Endodermal cell (in vitro differentiated cells): ENCODE data around the gene CNDP2. TPM values are rescaled to one million over a fixed set of nuclear protein-coding genes. Genes with fewer than 3 reads are reported as not detected.
A peak's percentile ranks its signal among the peaks of the same experiment; 100 is the strongest.

Experiments used
- DNase-seq: peaks from one replicate; pipeline ENCODE4 v3.0.0-alpha.2; 2017
- H3K27ac ChIP-seq: 2 replicates; pipeline ENCODE4 v1.5.1; 2013; ENCODE audit warnings: mild to moderate bottlenecking, low read depth, low read length, moderate library complexity
- H3K27me3 ChIP-seq: 2 replicates; pipeline ENCODE4 v1.6.1; 2013; ENCODE audit warnings: mild to moderate bottlenecking, low read length, moderate library complexity; ENCODE audit not compliant: insufficient read depth, control insufficient read depth, poor library complexity, severe bottlenecking
- H3K36me3 ChIP-seq: 2 replicates; pipeline ENCODE4 v1.7.0; 2013; ENCODE audit warnings: mild to moderate bottlenecking, low read length, moderate library complexity; ENCODE audit not compliant: control insufficient read depth, insufficient read depth
- H3K4me1 ChIP-seq: one replicate; pipeline ENCODE4 v1.7.0; 2013; ENCODE audit warnings: low read length; ENCODE audit not compliant: control insufficient read depth, insufficient read depth
- H3K4me3 ChIP-seq: 2 replicates; pipeline ENCODE4 v1.5.1; 2013; ENCODE audit warnings: mild to moderate bottlenecking, low read length, moderate library complexity
- H3K9ac ChIP-seq: 2 replicates; pipeline ENCODE4 v1.6.1; 2013; ENCODE audit warnings: mild to moderate bottlenecking, low read length, moderate library complexity; ENCODE audit not compliant: poor library complexity, severe bottlenecking; ENCODE audit errors: extremely low read depth
- H3K9me3 ChIP-seq: 2 replicates; pipeline ENCODE4 v1.6.1; 2013; ENCODE audit warnings: mild to moderate bottlenecking, low read length, moderate library complexity; ENCODE audit not compliant: control insufficient read depth
- H3K27ac Mint-ChIP-seq: 2 replicates; pipeline ENCODE4 v1.8.0; 2020; ENCODE audit warnings: mixed read lengths
- H3K27me3 Mint-ChIP-seq: 2 replicates; pipeline ENCODE4 v1.8.0; 2021; ENCODE audit warnings: mild to moderate bottlenecking, mixed read lengths; ENCODE audit not compliant: insufficient read depth
- H3K36me3 Mint-ChIP-seq: 2 replicates; pipeline ENCODE4 v1.8.0; 2020; ENCODE audit warnings: low read depth, mixed read lengths
- H3K4me1 Mint-ChIP-seq: 2 replicates; pipeline ENCODE4 v1.8.0; 2020; ENCODE audit warnings: mixed read lengths
- H3K4me3 Mint-ChIP-seq: 2 replicates; pipeline ENCODE4 v1.8.0; 2020; ENCODE audit warnings: mild to moderate bottlenecking, moderate library complexity, mixed read lengths
- H3K9me3 Mint-ChIP-seq: 2 replicates; pipeline ENCODE4 v1.8.0; 2020; ENCODE audit warnings: mild to moderate bottlenecking, mixed read lengths
- WGBS, 2 experiments: methylation state at CpG; one replicate each; pipeline versions ENCODE4 v1.1.5 to v1.1.7; 2013; ENCODE audit warnings: missing lambda C conversion rate in 2 of 2, mixed read lengths in 1 of 2; ENCODE audit not compliant: insufficient coverage in 1 of 2, insufficient read length in 1 of 2; 5-methylcytosine and 5-hydroxymethylcytosine counted together
- long read RNA-seq, 4 experiments: library from polyadenylated mRNA in 2 of 4; library from RNA in 1 of 4; library from capped mRNA in 1 of 4; stranded (forward) in 3 of 4; unstranded in 1 of 4; transcript quantifications; one replicate each; pipeline ENCODE4 v2.0.0, GENCODE V29; 2020 to 2021; ENCODE audit warnings: inconsistent platforms in 1 of 4
- polyA plus RNA-seq, 2 experiments: library from polyadenylated mRNA; stranded (reverse); fragments of 50-300 nt; gene quantifications; one replicate each; pipeline ENCODE4 v1.2.3, GENCODE V29; 2013
- total RNA-seq, 2 donors: library from RNA; stranded (reverse); fragmentation: NEBNext Ultra II Directional in 1 of 2; extraction: Animal tissue kit (Norgen Biotek cat#: 25700) in 1 of 2; gene quantifications; 2 replicates in 1 of 2; 3 replicates in 1 of 2; pipeline ENCODE4 v1.2.1, GENCODE V29; 2021
- TF ChIP-seq, protein P1 (sequence below): fragments of 200-600 bp; sonication (generic); conservative IDR thresholded peaks from 2 replicates; pipeline ENCODE4 v1.5.0; 2021; ENCODE audit warnings: antibody characterized with exemption, mild to moderate bottlenecking

The CNDP2 gene
- total RNA-seq: 100 to 1,000 TPM; 385 to 416 TPM
- polyA plus RNA-seq (2013, experiment 1 of 2): 105 TPM
- 105 TPM for polyA plus RNA-seq (2013, experiment 2 of 2)
- long read RNA-seq, experiment 1, partial matches to known transcripts: 63 of 150 reads
- long read RNA-seq, experiment 1, other reads (novel, unspliced or antisense): 87 of 150 reads
- long read RNA-seq, experiment 2, full-length matches to known transcripts: 844 of 1,012 reads
- long read RNA-seq, experiment 2, partial matches to known transcripts: 87 of 1,012 reads
- long read RNA-seq, experiment 2, other reads (novel, unspliced or antisense): 81 of 1,012 reads
- long read RNA-seq, experiment 3, full-length matches to known transcripts: 2,346 of 2,728 reads
- long read RNA-seq, experiment 3, partial matches to known transcripts: 123 of 2,728 reads
- long read RNA-seq, experiment 3, other reads (novel, unspliced or antisense): 259 of 2,728 reads
- long read RNA-seq, experiment 4, full-length matches to known transcripts: 172 of 319 reads
- long read RNA-seq, experiment 4, partial matches to known transcripts: 121 of 319 reads
- long read RNA-seq, experiment 4, other reads (novel, unspliced or antisense): 26 of 319 reads

DNA sequence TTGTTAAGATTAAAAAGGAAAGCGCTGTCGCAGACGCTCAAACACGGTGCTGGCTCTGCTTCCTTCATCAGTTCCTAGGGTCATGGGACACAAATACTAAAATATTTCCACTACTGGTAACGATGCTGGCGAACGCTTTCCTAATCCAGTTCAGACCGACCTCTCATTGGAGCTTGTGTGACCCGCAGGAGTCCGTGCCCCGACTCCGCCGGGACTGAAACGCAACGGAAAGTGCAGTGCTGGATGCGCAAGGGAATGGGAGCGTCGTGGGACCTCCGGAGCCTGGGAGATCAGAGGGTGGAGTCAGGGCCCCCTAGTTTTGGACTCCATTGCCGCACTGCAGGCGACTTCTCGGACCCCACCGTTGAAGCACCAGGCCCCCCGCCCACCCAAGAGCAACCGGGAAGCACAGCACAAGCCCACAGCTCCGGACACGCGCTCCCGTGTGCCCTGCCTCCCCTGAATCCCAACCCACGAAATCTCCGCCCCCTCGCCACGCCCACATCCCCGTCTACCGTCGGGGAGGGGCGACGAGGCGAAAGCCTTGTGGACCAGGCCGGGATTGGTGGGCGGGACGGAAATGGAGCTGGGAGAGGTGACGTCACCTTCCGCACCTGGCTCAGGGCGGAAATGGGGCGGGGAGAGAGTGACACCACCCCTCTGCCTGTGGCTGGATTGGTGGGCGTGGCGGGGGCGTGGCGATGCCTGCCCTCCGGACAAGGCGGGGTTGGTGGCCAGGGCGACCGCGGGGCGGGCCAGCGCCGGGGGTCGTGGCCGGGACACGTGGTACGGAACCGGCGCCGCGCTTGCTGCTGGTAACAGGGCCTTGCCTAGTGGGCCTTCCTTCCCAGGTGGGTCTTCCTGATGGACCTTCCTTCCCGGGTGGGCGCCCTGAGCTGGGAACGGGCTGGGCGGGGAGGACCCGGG lies at the start of gene CNDP2:
TSS of gene CNDP2 (plus strand) at position 783 of the 927 bp plus-strand sequence. CDS start 3,611 bp downstream, outside the sequence.
- Mint-ChIP-seq H3K9me3 (peaks cover 9% of the 10 kb centered on the region), H3K36me3 (peaks cover 32% of the 10 kb centered on the region), H3K27me3 (peaks cover 3% of the 10 kb centered on the region), H3K4me1 (peaks cover 40% of the 10 kb centered on the region), H3K4me3 (peak within 1 kb of the TSS; percentile 91), H3K27ac (peak within 1 kb of the TSS; percentile 98)
- peak; percentile 100 for DNase-seq
- Histone ChIP-seq H3K27me3 (no peaks in the 10 kb centered on the region), H3K27ac (peak within 1 kb of the TSS; percentile 91), H3K36me3 (peaks cover 36% of the 10 kb centered on the region), H3K4me1 (peaks cover 6% of the 10 kb centered on the region), H3K4me3 (peak within 1 kb of the TSS; percentile 98), H3K9ac (peak within 1 kb of the TSS; percentile 90), H3K9me3 (peaks cover 6% of the 10 kb centered on the region)
- TF ChIP-seq, protein P1, sequence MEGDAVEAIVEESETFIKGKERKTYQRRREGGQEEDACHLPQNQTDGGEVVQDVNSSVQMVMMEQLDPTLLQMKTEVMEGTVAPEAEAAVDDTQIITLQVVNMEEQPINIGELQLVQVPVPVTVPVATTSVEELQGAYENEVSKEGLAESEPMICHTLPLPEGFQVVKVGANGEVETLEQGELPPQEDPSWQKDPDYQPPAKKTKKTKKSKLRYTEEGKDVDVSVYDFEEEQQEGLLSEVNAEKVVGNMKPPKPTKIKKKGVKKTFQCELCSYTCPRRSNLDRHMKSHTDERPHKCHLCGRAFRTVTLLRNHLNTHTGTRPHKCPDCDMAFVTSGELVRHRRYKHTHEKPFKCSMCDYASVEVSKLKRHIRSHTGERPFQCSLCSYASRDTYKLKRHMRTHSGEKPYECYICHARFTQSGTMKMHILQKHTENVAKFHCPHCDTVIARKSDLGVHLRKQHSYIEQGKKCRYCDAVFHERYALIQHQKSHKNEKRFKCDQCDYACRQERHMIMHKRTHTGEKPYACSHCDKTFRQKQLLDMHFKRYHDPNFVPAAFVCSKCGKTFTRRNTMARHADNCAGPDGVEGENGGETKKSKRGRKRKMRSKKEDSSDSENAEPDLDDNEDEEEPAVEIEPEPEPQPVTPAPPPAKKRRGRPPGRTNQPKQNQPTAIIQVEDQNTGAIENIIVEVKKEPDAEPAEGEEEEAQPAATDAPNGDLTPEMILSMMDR: no peak
- 0% methylated on average over 20 to 71 of the region's 71 CpGs for WGBS, 2 experiments

DNA sequence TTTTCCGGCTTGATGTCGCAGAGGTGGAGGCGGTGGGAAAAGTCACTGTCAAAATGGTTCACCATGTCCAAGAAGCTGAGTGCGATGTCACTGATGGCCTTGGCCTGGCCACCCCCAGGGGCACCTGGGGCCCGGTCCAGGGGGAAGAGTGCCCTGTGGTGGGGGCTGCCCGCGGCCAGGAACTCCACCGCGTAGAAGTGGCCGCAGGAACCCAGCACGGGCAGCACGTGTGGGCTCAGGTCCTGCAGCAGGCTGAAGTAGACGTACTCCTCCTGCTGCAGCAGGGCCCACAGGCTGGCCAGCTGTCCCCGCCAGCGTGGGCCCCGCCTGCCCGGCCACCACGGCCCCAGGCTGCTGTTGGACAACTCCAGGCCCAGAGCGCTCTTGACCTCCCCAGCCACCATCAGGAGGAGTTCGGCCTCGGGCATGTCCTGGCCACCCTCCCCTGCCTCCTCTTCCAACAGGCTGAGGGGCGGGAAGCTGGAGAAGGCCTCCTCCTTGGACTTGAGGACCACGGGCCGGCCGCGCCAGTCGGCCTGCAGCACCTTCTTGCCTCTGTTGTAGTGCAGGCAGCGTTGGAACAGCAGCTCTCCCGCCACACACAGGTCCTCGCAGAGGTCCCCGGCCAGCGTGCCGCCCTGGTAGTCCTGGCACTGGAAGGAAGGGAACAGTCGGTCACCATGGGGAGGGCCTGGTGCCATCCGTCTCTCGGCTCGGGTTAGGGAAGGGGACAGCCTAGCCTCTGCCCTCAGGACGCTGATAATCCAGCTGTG lies 49.3 kb upstream of the CNDP2 start:
- Mint-ChIP-seq H3K9me3 (no peaks in the 10 kb centered on the region), H3K4me1 (no peaks in the 10 kb centered on the region), H3K27me3 (peaks cover 7% of the 10 kb centered on the region), H3K27ac (no peak overlapping the region), H3K4me3 (no peak overlapping the region), H3K36me3 (no peaks in the 10 kb centered on the region)
- WGBS, 2 experiments: 92 to 94% methylated on average over 18 to 38 of the region's 38 CpGs
- Histone ChIP-seq H3K36me3 (no peaks in the 10 kb centered on the region), H3K4me1 (no peaks in the 10 kb centered on the region), H3K9me3 (no peaks in the 10 kb centered on the region), H3K27me3 (no peaks in the 10 kb centered on the region), H3K27ac (no peak overlapping the region), H3K9ac (no peak overlapping the region), H3K4me3 (no peak overlapping the region)
- TF ChIP-seq, protein P1: no peak
- DNase-seq: no peak
